ENCODE measurements around the gene SYTL3.

GRCh38 chr6:158625881-158626305 is 24.0 kb upstream of the SYTL3 start:
- TF ChIP-seq ZNF274 (IDR thresholded peaks at IDR 0.05; ENCODE audit: low read depth, low read length) = no peak
- no peak for TF ChIP-seq YY1 (IDR thresholded peaks at IDR 0.05; ENCODE audit: insufficient read depth, insufficient read length)

All from NT2/D1 (cell line).